ENCODE data around the gene AEBP1. TPM values are rescaled to one million over a fixed set of nuclear protein-coding genes. Genes with fewer than 3 reads are reported as not detected.
A peak's percentile ranks its signal among the peaks of the same experiment; 100 is the strongest.

The AEBP1 gene
- total RNA-seq, 2 experiments from 2014 or later, result 29.1 to 30.4 TPM

DNA sequence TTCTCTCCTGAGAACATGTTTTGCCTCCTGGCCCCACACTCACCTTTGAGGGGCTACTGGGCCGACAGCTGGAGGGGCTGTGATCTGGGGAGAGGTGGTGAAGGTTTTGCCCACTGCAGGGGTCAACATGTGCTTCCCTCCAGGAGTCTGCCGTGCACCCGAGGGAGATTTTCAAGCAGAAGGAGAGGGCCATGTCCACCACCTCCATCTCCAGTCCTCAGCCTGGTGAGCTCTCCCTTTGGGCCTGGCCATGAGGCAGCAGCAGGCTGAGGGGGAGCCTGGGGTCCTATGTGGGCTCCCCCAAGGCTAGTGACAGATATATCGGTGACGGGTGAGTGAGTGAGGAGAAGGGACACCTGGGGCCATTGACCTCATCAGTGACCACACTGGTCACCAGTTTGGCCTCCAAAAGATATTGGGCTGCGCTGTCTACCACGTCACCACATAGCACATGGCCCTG, 45.4 kb upstream of the AEBP1 start:
- ChIA-PET POLR2A (interaction anchor here (0.9 to 5.5 kb wide), 4 partner anchors 9 to 39 kb away, joined by 4 to 29 read pairs (median 4); no protein-coding TSS in a partner anchor), CTCF (interaction anchor here (0.6 kb wide), 1 partner anchor 165 kb away, joined by 3 read pairs; no protein-coding TSS in a partner anchor)
- TF ChIP-seq CTCF (IDR thresholded peaks at IDR 0.05), result no peak
- Mint-ChIP-seq H3K4me1 (ENCODE audit: low read depth) (peaks cover 28% of the 10 kb centered on the region), H3K27ac (peak overlapping the region; percentile 86), H3K4me3 (no peak overlapping the region), H3K27me3 (no peaks in the 10 kb centered on the region), H3K9me3 (no peaks in the 10 kb centered on the region), H3K36me3 (ENCODE audit: low read depth) (peaks cover 42% of the 10 kb centered on the region)
- ATAC-seq (peak; percentile 10), DNase-seq (no peak)
- intact Hi-C loops (cut with micrococcal nuclease), result no loop called here

GRCh38 chr7:44059219-44060090, 44.7 kb upstream of the AEBP1 start:
- Mint-ChIP-seq H3K36me3 (ENCODE audit: low read depth) (peaks cover 40% of the 10 kb centered on the region), H3K27me3 (no peaks in the 10 kb centered on the region), H3K27ac (peak overlapping the region; percentile 86), H3K4me3 (no peak overlapping the region), H3K9me3 (no peaks in the 10 kb centered on the region), H3K4me1 (ENCODE audit: low read depth) (peaks cover 28% of the 10 kb centered on the region)
- ATAC-seq (peak; percentile 80), DNase-seq (peak; percentile 67)
- intact Hi-C loops (cut with micrococcal nuclease), result no loop called here
- ChIA-PET POLR2A (interaction anchor here (0.9 to 5.5 kb wide), 3 partner anchors 8 to 39 kb away, joined by 4 to 29 read pairs (median 4); no protein-coding TSS in a partner anchor), CTCF (no interaction called here)
- no peak for TF ChIP-seq CTCF (IDR thresholded peaks at IDR 0.05)

DNA sequence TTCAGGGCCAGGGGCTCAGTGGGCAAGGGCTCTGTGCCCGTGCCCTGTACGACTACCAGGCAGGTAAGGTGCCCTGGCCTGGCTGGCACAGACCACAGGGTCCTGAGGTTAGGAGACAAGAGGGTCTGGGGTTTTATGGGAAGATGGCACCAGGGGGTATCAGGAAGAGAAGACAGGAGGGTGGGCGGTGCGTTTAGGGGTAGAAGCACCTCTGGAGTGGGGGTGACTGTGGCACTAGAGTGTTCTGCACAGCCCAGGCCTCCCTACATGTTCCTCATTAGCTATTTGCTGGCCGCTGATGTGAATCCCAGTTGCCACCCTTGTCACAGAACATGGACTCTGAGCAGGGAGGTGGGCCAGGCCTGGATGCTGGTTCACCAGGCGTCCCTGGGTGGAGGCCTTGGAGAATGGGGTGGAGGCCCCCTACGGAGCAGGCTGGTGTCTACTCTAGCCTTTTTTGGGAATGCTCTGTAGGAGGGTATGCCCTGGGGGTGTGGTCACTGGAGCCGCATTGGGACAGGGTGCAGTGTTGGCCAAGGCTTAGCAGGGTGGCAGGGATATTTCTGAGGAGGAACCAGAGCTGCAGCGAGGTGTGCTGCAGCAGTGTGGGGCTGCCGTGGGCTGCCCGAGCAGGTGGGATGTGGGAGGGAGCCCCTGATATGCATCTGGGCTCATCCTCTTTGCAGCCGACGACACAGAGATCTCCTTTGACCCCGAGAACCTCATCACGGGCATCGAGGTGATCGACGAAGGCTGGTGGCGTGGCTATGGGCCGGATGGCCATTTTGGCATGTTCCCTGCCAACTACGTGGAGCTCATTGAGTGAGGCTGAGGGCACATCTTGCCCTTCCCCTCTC, 43.8 kb upstream of the AEBP1 start:
- TF ChIP-seq CTCF (IDR thresholded peaks at IDR 0.05), result no peak
- H3K9me3 Mint-ChIP-seq, result no peaks in the 10 kb centered on the region
- H3K4me1 Mint-ChIP-seq (ENCODE audit: low read depth), result peaks cover 30% of the 10 kb centered on the region
- H3K27ac Mint-ChIP-seq, result no peak overlapping the region
- ATAC-seq (no peak), DNase-seq (no peak)
- POLR2A ChIA-PET, result interaction anchor here (0.9 to 1.6 kb wide), 3 partner anchors 12 to 15 kb away, joined by 3 to 4 read pairs (median 4); no protein-coding TSS in a partner anchor
- CTCF ChIA-PET, result interaction anchor here (1.1 to 1.5 kb wide), 2 partner anchors 9 to 12 kb away, joined by 3 read pairs; no protein-coding TSS in a partner anchor
- no peak overlapping the region for H3K4me3 Mint-ChIP-seq
- no peaks in the 10 kb centered on the region for H3K27me3 Mint-ChIP-seq
- H3K36me3 Mint-ChIP-seq (ENCODE audit: low read depth), result peaks cover 37% of the 10 kb centered on the region
- intact Hi-C loops (cut with micrococcal nuclease), result no loop called here

GRCh38 chr7:44060948-44061644, 43.0 kb upstream of the AEBP1 start:
- DNase-seq, result peak; percentile 1
- Mint-ChIP-seq H3K4me3 (no peak overlapping the region), H3K36me3 (ENCODE audit: low read depth) (peaks cover 35% of the 10 kb centered on the region), H3K9me3 (no peaks in the 10 kb centered on the region), H3K27me3 (no peaks in the 10 kb centered on the region), H3K27ac (no peak overlapping the region), H3K4me1 (ENCODE audit: low read depth) (peaks cover 35% of the 10 kb centered on the region)
- TF ChIP-seq CTCF (IDR thresholded peaks at IDR 0.05), result no peak
- ChIA-PET CTCF (interaction anchor here (1.1 to 1.5 kb wide), 2 partner anchors 10 to 12 kb away, joined by 3 read pairs; no protein-coding TSS in a partner anchor), POLR2A (interaction anchor here (0.9 to 2.2 kb wide), 6 partner anchors 8 to 16 kb away, joined by 3 to 8 read pairs (median 4); no protein-coding TSS in a partner anchor)
- intact Hi-C loops (cut with micrococcal nuclease), result no loop called here
- no peak for ATAC-seq
